ENCODE results near the gene FNBP1.
"Not testable (repeated sequence)": the region's sequence is repeated elsewhere in the genome, so short reads cannot be mapped to it uniquely, and the experiment has no call there.

The FNBP1 gene

GRCh38 chr9:129998491-129999140 lies 44.4 kb downstream of the FNBP1 start:
- H3K36me3 ChIP-seq (ENCODE audit: insufficient read depth, low read depth, low read length) = no peaks in the 10 kb centered on the region
- H3K27me3 ChIP-seq (ENCODE audit: insufficient read depth, low read length) = no peaks in the 10 kb centered on the region
- H3K4me1 ChIP-seq (ENCODE audit: insufficient read depth, low read length) = peaks cover 6% of the 10 kb centered on the region; the same call in 1 of the 2 replicates
- no peaks in the 10 kb centered on the region for H3K9me3 ChIP-seq (ENCODE audit: insufficient read depth, low read depth, low read length)
- no peak overlapping the region for H3K9ac ChIP-seq (ENCODE audit: low read depth, low read length)
- H3K27ac ChIP-seq (ENCODE audit: low read length) = no peak overlapping the region
- no peak overlapping the region for H3K4me3 ChIP-seq (ENCODE audit: low read length)

- H3K27ac ChIP-seq (ENCODE audit: low read length); H3K9ac ChIP-seq (ENCODE audit: low read depth, low read length); H3K4me3 ChIP-seq (ENCODE audit: low read length): not testable (repeated sequence)
These were observed 45.3 kb downstream of the FNBP1 start for GRCh38 chr9:129997706-129998105.

DNA sequence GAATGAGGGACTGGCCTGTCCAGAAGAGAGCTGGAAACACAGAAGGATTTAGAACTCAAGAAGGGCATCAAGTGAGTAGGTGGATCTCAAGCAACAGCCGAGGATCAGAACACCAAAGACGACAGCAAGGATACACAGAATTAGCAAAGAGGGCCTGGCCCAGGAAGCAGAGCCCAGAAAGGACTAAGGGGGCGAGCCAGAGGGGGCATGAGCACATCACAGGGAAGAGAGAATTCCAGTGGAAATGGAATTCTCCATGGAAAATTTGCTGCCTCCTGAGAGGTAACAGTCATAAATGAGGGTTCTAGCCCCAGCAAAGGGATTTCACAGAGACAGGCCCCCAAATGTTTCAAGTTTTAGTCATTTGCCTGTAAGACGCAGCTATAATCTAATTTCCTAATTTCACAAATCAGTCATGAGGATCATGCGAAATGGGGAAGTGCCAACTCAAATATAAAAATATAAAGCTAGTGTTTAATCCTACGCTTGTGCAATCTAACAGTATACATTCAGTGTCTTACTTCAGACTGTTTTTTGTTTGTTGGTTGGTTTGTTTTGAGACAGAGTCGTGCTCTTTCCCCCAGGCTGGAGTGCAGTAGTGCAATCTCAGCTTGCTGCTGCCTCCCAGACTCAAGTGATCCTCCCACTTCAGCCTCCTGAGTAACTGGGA lies 46.7 kb downstream of the FNBP1 start:
- no peaks in the 10 kb centered on the region for H3K27me3 ChIP-seq (ENCODE audit: insufficient read depth, low read length)
- H3K36me3 ChIP-seq (ENCODE audit: insufficient read depth, low read depth, low read length) = no peaks in the 10 kb centered on the region
- H3K9me3 ChIP-seq (ENCODE audit: insufficient read depth, low read depth, low read length) = no peaks in the 10 kb centered on the region
- no peaks in the 10 kb centered on the region for H3K4me1 ChIP-seq (ENCODE audit: insufficient read depth, low read length)
- H3K27ac ChIP-seq (ENCODE audit: low read length) = no peak overlapping the region
- H3K9ac ChIP-seq (ENCODE audit: low read depth, low read length) = no peak overlapping the region
- H3K4me3 ChIP-seq (ENCODE audit: low read length) = no peak overlapping the region

More at GRCh38 chr9:129997706-129998105, 45.3 kb downstream of the FNBP1 start:
- H3K9me3 ChIP-seq (ENCODE audit: insufficient read depth, low read depth, low read length); H3K4me1 ChIP-seq (ENCODE audit: insufficient read depth, low read length); H3K27me3 ChIP-seq (ENCODE audit: insufficient read depth, low read length); H3K36me3 ChIP-seq (ENCODE audit: insufficient read depth, low read depth, low read length): not testable (repeated sequence)

DNA sequence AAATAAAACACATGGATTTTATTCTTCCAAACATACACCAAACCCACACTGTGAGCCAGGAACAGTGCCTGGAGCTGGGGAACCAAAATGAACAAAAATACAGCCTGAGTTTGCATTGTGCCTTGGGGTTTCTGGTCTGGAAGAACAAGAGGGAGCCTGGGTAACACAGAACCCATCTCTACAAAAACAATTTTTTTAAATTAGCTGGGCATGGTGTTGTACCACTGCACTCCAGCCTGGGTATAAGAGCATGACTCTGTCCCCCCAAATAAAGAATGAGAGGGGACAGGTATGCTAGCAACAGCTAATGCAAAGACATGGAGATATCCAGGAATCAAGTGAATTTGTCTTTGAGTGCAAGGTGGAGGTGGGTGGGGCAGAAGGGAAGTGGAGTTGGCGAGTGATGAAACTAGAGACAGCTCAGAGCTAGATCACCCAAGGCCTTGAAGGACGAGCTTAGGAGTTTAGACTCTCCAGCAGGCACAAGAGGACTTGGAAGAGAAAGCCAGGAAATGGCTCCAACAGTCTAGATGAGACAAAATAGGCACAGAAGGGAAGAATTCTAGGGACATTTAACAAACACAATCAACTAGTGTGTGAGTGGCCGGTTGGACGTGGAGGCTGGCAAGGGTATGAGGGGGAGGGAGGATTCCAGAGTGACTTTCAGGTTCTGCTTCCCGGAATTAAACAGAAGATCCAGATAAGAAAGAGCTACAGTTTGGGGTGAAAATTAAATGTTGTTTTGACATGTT lies 47.4 kb downstream of the FNBP1 start:
- no peaks in the 10 kb centered on the region; the same call in 1 of the 2 replicates for H3K4me1 ChIP-seq (ENCODE audit: insufficient read depth, low read length)
- no peak overlapping the region for H3K4me3 ChIP-seq (ENCODE audit: low read length)
- no peak overlapping the region for H3K27ac ChIP-seq (ENCODE audit: low read length)
- no peaks in the 10 kb centered on the region for H3K27me3 ChIP-seq (ENCODE audit: insufficient read depth, low read length)
- no peaks in the 10 kb centered on the region for H3K36me3 ChIP-seq (ENCODE audit: insufficient read depth, low read depth, low read length)
- H3K9ac ChIP-seq (ENCODE audit: low read depth, low read length) = no peak overlapping the region
- H3K9me3 ChIP-seq (ENCODE audit: insufficient read depth, low read depth, low read length) = no peaks in the 10 kb centered on the region

GRCh38 chr9:129994882-129995281 lies 48.1 kb downstream of the FNBP1 start:
- peaks cover 5% of the 10 kb centered on the region; the same call in 1 of the 2 replicates for H3K4me1 ChIP-seq (ENCODE audit: insufficient read depth, low read length)
- H3K9me3 ChIP-seq (ENCODE audit: insufficient read depth, low read depth, low read length) = no peaks in the 10 kb centered on the region
- no peak overlapping the region for H3K4me3 ChIP-seq (ENCODE audit: low read length)
- no peak overlapping the region for H3K27ac ChIP-seq (ENCODE audit: low read length)
- H3K9ac ChIP-seq (ENCODE audit: low read depth, low read length) = no peak overlapping the region
- H3K27me3 ChIP-seq (ENCODE audit: insufficient read depth, low read length) = no peaks in the 10 kb centered on the region
- no peaks in the 10 kb centered on the region for H3K36me3 ChIP-seq (ENCODE audit: insufficient read depth, low read depth, low read length)

- not testable (repeated sequence) for H3K9ac ChIP-seq (ENCODE audit: low read depth, low read length); H3K36me3 ChIP-seq (ENCODE audit: insufficient read depth, low read depth, low read length); H3K4me3 ChIP-seq (ENCODE audit: low read length); H3K9me3 ChIP-seq (ENCODE audit: insufficient read depth, low read depth, low read length); H3K27ac ChIP-seq (ENCODE audit: low read length); H3K27me3 ChIP-seq (ENCODE audit: insufficient read depth, low read length)
- H3K4me1 ChIP-seq (ENCODE audit: insufficient read depth, low read length) = peaks cover 12% of the 10 kb centered on the region
These were observed 51.9 kb downstream of the FNBP1 start for GRCh38 chr9:129991139-129991538.

GRCh38 chr9:129990269-129991010 lies 52.5 kb downstream of the FNBP1 start:
- Histone ChIP-seq H3K27ac (ENCODE audit: low read length) (no peak overlapping the region), H3K9ac (ENCODE audit: low read depth, low read length) (no peak overlapping the region), H3K27me3 (ENCODE audit: insufficient read depth, low read length) (no peaks in the 10 kb centered on the region), H3K4me3 (ENCODE audit: low read length) (no peak overlapping the region), H3K4me1 (ENCODE audit: insufficient read depth, low read length) (peaks cover 12% of the 10 kb centered on the region), H3K9me3 (ENCODE audit: insufficient read depth, low read depth, low read length) (no peaks in the 10 kb centered on the region), H3K36me3 (ENCODE audit: insufficient read depth, low read depth, low read length) (no peaks in the 10 kb centered on the region)

GRCh38 chr9:129989740-129990139 lies 53.2 kb downstream of the FNBP1 start:
- Histone ChIP-seq H3K27me3 (ENCODE audit: insufficient read depth, low read length) (no peaks in the 10 kb centered on the region), H3K4me3 (ENCODE audit: low read length) (no peak overlapping the region), H3K27ac (ENCODE audit: low read length) (no peak overlapping the region), H3K4me1 (ENCODE audit: insufficient read depth, low read length) (peaks cover 12% of the 10 kb centered on the region), H3K36me3 (ENCODE audit: insufficient read depth, low read depth, low read length) (no peaks in the 10 kb centered on the region), H3K9me3 (ENCODE audit: insufficient read depth, low read depth, low read length) (no peaks in the 10 kb centered on the region), H3K9ac (ENCODE audit: low read depth, low read length) (no peak overlapping the region)

DNA sequence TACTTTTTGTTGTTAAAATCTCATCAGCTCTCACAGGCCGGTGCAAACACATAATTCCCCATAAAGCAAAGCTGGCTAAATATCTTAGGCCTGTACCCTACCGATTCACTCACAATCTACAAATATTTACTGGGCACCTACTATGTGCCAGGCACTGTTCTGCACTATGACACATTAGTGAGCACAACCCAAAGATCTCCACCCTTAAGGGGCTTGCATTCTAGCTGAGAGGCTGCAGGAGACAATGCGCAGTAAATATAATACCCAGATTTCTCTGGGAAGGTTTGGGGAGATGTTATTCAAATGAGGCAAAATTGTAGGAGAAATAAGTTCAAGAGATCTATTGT lies 53.7 kb downstream of the FNBP1 start:
- Histone ChIP-seq H3K4me1 (ENCODE audit: insufficient read depth, low read length) (peaks cover 12% of the 10 kb centered on the region), H3K27me3 (ENCODE audit: insufficient read depth, low read length) (no peaks in the 10 kb centered on the region), H3K27ac (ENCODE audit: low read length) (no peak overlapping the region), H3K9me3 (ENCODE audit: insufficient read depth, low read depth, low read length) (no peaks in the 10 kb centered on the region), H3K36me3 (ENCODE audit: insufficient read depth, low read depth, low read length) (no peaks in the 10 kb centered on the region), H3K9ac (ENCODE audit: low read depth, low read length) (no peak overlapping the region), H3K4me3 (ENCODE audit: low read length) (no peak overlapping the region)

- Histone ChIP-seq H3K9me3 (ENCODE audit: insufficient read depth, low read depth, low read length) (no peaks in the 10 kb centered on the region), H3K4me1 (ENCODE audit: insufficient read depth, low read length) (peaks cover 12% of the 10 kb centered on the region), H3K4me3 (ENCODE audit: low read length) (no peak overlapping the region), H3K9ac (ENCODE audit: low read depth, low read length) (no peak overlapping the region), H3K27me3 (ENCODE audit: insufficient read depth, low read length) (no peaks in the 10 kb centered on the region), H3K36me3 (ENCODE audit: insufficient read depth, low read depth, low read length) (no peaks in the 10 kb centered on the region), H3K27ac (ENCODE audit: low read length) (no peak overlapping the region)
These were observed 54.2 kb downstream of the FNBP1 start for GRCh38 chr9:129988607-129989361.

- Histone ChIP-seq H3K27ac (ENCODE audit: low read length) (no peak overlapping the region), H3K4me1 (ENCODE audit: insufficient read depth, low read length) (peaks cover 12% of the 10 kb centered on the region), H3K27me3 (ENCODE audit: insufficient read depth, low read length) (no peaks in the 10 kb centered on the region), H3K4me3 (ENCODE audit: low read length) (no peak overlapping the region), H3K36me3 (ENCODE audit: insufficient read depth, low read depth, low read length) (no peaks in the 10 kb centered on the region), H3K9me3 (ENCODE audit: insufficient read depth, low read depth, low read length) (no peaks in the 10 kb centered on the region), H3K9ac (ENCODE audit: low read depth, low read length) (no peak overlapping the region)
These were observed 55.0 kb downstream of the FNBP1 start for GRCh38 chr9:129987941-129988340.

Measured in iPS-20b (cell line).